Stimulated activated CD4-positive, alpha-beta T cell treated with anti-CD3 and anti-CD28 coated beads, Interleukin-2, amount 100 ng/mL, for 24 hours (primary cell): Measurements from ENCODE around the gene GLB1L3.
"Not testable (repeated sequence)": the region's sequence is repeated elsewhere in the genome, so short reads cannot be mapped to it uniquely, and the experiment has no call there.

Experiments used
- DNase-seq, 2 donors: peaks; one replicate each; pipeline ENCODE4 v3.0.0-alpha.2; 2020

Gene GLB1L3

GRCh38 chr11:134276396-134277182, 410 bp downstream of the GLB1L3 start:
- peak in 1 of 2 donors; percentile 42 for DNase-seq

- DNase-seq, result no peak
These were observed 1.2 kb downstream of the GLB1L3 start for GRCh38 chr11:134277183-134278001.

- no peak for DNase-seq
These were observed 2.2 kb downstream of the GLB1L3 start for GRCh38 chr11:134278356-134278755.

- not testable (repeated sequence) for DNase-seq
These were observed 5.5 kb downstream of the GLB1L3 start for GRCh38 chr11:134281635-134282034.

- DNase-seq, result no peak
These were observed 6.2 kb downstream of the GLB1L3 start for GRCh38 chr11:134282121-134283045.

GRCh38 chr11:134283461-134284230, 7.5 kb downstream of the GLB1L3 start:
- DNase-seq, result no peak

GRCh38 chr11:134284349-134284748, 8.2 kb downstream of the GLB1L3 start:
- not testable (repeated sequence) for DNase-seq

GRCh38 chr11:134287561-134287960, 11.4 kb downstream of the GLB1L3 start:
- DNase-seq, result no peak

GRCh38 chr11:134288486-134288885, 12.3 kb downstream of the GLB1L3 start:
- DNase-seq, result no peak

GRCh38 chr11:134289167-134289566, 13.0 kb downstream of the GLB1L3 start:
- no peak for DNase-seq

GRCh38 chr11:134289789-134290188, 13.6 kb downstream of the GLB1L3 start:
- no peak for DNase-seq

GRCh38 chr11:134290646-134291045, 14.5 kb downstream of the GLB1L3 start:
- DNase-seq, result no peak

GRCh38 chr11:134291196-134291595, 15.0 kb downstream of the GLB1L3 start:
- DNase-seq, result no peak

- no peak for DNase-seq
These were observed 16.5 kb downstream of the GLB1L3 start for GRCh38 chr11:134292661-134293060.

- DNase-seq, result no peak
These were observed 17.2 kb downstream of the GLB1L3 start for GRCh38 chr11:134293119-134294113.

GRCh38 chr11:134294664-134295063, 18.5 kb downstream of the GLB1L3 start:
- DNase-seq, result no peak

GRCh38 chr11:134312223-134312622, 36.0 kb downstream of the GLB1L3 start:
- DNase-seq, result no peak

GRCh38 chr11:134312807-134313206, 36.6 kb downstream of the GLB1L3 start:
- no peak for DNase-seq

GRCh38 chr11:134313379-134313778, 37.2 kb downstream of the GLB1L3 start:
- DNase-seq, result no peak

GRCh38 chr11:134313821-134314607, 37.8 kb downstream of the GLB1L3 start:
- no peak for DNase-seq
